ENCODE measurements around the gene MAPK4. TPM values are rescaled to one million over a fixed set of nuclear protein-coding genes. Genes with fewer than 3 reads are reported as not detected.
"Not testable (repeated sequence)": the region's sequence is repeated elsewhere in the genome, so short reads cannot be mapped to it uniquely, and the experiment has no call there.

MAPK4 gene
- total RNA-seq, 1 experiment from 2014 or later, result 4.2 TPM

DNA sequence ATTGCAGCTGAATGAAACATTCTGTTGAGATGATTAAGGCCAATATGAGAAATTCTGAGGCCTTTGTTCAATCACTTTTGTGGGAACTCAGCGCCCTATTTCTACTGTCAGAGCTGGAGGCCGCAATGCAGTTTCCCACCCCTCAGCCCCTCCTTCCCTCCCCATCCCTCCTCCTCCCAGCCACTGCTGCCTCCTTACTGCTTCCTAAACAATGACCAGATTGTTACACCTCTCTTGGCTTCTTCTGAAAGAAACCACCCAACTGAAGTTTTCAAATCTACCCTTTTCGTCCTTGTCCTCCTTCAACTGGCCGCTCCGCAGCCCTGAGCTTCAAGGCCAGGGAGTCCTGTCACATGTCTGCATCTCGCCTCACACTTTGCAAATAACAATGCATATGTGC, 36.7 kb upstream of the MAPK4 start (continued):
- TF ChIP-seq FOXP1 (CRISPR knock-in tag; IDR thresholded peaks at IDR 0.05; ENCODE audit: borderline replicate concordance), result no peak

DNA sequence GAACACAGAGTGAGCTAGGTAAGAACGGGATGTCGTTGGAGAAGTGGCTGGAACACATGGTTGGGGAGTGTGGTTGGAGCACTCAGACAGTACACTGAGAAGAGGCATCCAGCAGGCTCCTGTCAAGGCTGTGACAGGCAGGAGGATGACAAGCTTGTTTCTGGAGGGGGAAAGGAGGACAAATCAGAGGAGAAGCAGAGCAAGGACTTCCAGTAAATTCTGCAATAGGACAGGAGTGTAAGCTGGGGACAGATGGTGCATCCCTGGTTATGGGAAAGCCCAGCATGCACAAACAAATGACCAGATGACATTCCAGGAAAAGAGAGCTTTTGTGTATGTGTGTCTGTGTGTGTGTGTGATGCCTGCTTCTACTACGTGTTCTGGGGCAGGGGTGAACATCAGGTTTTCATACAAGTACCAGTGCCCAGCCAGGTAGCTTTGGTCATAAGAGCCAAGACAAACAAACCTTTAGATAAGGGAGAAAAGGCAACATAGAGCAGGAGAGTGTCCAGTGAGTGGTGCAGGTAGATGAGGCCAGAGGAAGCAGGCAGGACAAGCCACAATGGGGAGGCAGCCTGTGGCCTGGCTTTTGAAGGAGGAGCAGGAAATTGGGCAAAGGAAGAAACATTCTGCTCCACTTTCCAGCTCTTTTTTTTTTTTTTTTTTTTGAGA, 32.1 kb upstream of the MAPK4 start:
- peaks cover 14% of the 10 kb centered on the region for H3K36me3 Mint-ChIP-seq

DNA sequence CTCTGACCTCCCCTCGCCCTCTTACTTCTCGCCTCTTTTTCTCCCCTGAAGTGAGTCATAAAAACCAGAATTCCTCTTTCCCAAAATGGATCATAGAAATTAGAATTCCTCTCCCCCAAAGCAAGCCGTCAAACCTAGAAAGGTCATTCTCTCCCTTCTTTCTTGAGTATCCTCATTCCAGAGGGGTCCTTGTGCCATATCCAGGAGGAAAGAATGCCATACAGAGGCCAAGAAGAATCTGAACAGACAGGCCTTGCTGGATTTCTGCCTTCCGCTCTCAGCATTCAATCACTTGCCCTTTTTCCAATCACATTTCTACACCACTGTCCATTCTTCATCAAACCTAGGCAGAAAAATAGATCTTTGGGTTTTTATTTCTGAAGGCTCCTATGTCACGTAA, 31.1 kb upstream of the MAPK4 start:
- no peak for DNase-seq (ENCODE audit: low spot score)
- ChIA-PET POLR2A (no interaction called here), CTCF (no interaction called here)
- Mint-ChIP-seq H3K27me3 (ENCODE audit: low read depth) (peaks cover 17% of the 10 kb centered on the region), H3K4me3 (no peak overlapping the region), H3K9me3 (peaks cover 33% of the 10 kb centered on the region), H3K36me3 (peaks cover 24% of the 10 kb centered on the region), H3K27ac (no peak overlapping the region), H3K4me1 (no peaks in the 10 kb centered on the region)
- TF ChIP-seq, protein P1, sequence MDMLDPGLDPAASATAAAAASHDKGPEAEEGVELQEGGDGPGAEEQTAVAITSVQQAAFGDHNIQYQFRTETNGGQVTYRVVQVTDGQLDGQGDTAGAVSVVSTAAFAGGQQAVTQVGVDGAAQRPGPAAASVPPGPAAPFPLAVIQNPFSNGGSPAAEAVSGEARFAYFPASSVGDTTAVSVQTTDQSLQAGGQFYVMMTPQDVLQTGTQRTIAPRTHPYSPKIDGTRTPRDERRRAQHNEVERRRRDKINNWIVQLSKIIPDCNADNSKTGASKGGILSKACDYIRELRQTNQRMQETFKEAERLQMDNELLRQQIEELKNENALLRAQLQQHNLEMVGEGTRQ (CRISPR knock-in tag; IDR thresholded peaks at IDR 0.05), result no peak
- TF ChIP-seq TCF7 (CRISPR knock-in tag; IDR thresholded peaks at IDR 0.05; ENCODE audit: low read depth) (no peak), GABPB1 (CRISPR knock-in tag; IDR thresholded peaks at IDR 0.05) (no peak), GRHL2 (CRISPR knock-in tag; IDR thresholded peaks at IDR 0.05; ENCODE audit: insufficient replicate concordance, severe bottlenecking) (no peak), ZNF416 (CRISPR knock-in tag; IDR thresholded peaks at IDR 0.05) (no peak), RELA (CRISPR knock-in tag; IDR thresholded peaks at IDR 0.05; ENCODE audit: borderline replicate concordance) (no peak), ATF1 (CRISPR knock-in tag; IDR thresholded peaks at IDR 0.05) (no peak)
- TF ChIP-seq, protein P2, sequence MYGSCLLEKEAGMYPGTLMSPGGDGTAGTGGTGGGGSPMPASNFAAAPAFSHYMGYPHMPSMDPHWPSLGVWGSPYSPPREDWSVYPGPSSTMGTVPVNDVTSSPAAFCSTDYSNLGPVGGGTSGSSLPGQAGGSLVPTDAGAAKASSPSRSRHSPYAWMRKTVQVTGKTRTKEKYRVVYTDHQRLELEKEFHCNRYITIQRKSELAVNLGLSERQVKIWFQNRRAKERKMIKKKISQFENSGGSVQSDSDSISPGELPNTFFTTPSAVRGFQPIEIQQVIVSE (CRISPR knock-in tag; IDR thresholded peaks at IDR 0.05; ENCODE audit: borderline replicate concordance), result no peak
- TF ChIP-seq, protein P3, sequence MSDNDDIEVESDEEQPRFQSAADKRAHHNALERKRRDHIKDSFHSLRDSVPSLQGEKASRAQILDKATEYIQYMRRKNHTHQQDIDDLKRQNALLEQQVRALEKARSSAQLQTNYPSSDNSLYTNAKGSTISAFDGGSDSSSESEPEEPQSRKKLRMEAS (CRISPR knock-in tag; IDR thresholded peaks at IDR 0.05), result no peak
- TF ChIP-seq, protein P4, sequence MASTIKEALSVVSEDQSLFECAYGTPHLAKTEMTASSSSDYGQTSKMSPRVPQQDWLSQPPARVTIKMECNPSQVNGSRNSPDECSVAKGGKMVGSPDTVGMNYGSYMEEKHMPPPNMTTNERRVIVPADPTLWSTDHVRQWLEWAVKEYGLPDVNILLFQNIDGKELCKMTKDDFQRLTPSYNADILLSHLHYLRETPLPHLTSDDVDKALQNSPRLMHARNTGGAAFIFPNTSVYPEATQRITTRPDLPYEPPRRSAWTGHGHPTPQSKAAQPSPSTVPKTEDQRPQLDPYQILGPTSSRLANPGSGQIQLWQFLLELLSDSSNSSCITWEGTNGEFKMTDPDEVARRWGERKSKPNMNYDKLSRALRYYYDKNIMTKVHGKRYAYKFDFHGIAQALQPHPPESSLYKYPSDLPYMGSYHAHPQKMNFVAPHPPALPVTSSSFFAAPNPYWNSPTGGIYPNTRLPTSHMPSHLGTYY (CRISPR knock-in tag; IDR thresholded peaks at IDR 0.05), result no peak
- no peak for ATAC-seq

More for the DNA sequence above, 32.1 kb upstream of the MAPK4 start:
- H3K9me3 Mint-ChIP-seq, result peaks cover 23% of the 10 kb centered on the region
- DNase-seq (ENCODE audit: low spot score), result no peak
- ChIA-PET CTCF (interaction anchor here (0.6 kb wide), 1 partner anchor 1932 kb away, joined by 3 read pairs; no protein-coding TSS in a partner anchor), POLR2A (no interaction called here)
- H3K27ac Mint-ChIP-seq, result no peak overlapping the region
- peaks cover 7% of the 10 kb centered on the region for H3K4me1 Mint-ChIP-seq
- TF ChIP-seq RORB (CRISPR knock-in tag; IDR thresholded peaks at IDR 0.05), result no peak
- no peak for TF ChIP-seq NFYB (CRISPR knock-in tag; conservative IDR thresholded peaks at IDR 0.05; ENCODE audit: low read depth)
- TF ChIP-seq, protein P5, sequence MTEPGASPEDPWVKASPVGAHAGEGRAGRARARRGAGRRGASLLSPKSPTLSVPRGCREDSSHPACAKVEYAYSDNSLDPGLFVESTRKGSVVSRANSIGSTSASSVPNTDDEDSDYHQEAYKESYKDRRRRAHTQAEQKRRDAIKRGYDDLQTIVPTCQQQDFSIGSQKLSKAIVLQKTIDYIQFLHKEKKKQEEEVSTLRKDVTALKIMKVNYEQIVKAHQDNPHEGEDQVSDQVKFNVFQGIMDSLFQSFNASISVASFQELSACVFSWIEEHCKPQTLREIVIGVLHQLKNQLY (CRISPR knock-in tag; IDR thresholded peaks at IDR 0.05), result no peak
- TF ChIP-seq, protein P6, sequence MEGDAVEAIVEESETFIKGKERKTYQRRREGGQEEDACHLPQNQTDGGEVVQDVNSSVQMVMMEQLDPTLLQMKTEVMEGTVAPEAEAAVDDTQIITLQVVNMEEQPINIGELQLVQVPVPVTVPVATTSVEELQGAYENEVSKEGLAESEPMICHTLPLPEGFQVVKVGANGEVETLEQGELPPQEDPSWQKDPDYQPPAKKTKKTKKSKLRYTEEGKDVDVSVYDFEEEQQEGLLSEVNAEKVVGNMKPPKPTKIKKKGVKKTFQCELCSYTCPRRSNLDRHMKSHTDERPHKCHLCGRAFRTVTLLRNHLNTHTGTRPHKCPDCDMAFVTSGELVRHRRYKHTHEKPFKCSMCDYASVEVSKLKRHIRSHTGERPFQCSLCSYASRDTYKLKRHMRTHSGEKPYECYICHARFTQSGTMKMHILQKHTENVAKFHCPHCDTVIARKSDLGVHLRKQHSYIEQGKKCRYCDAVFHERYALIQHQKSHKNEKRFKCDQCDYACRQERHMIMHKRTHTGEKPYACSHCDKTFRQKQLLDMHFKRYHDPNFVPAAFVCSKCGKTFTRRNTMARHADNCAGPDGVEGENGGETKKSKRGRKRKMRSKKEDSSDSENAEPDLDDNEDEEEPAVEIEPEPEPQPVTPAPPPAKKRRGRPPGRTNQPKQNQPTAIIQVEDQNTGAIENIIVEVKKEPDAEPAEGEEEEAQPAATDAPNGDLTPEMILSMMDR (IDR thresholded peaks at IDR 0.05), result no peak
- no peak for TF ChIP-seq ZNF219 (CRISPR knock-in tag; IDR thresholded peaks at IDR 0.05; ENCODE audit: borderline replicate concordance)
- no peak for TF ChIP-seq IRF2 (CRISPR knock-in tag; IDR thresholded peaks at IDR 0.05; ENCODE audit: borderline replicate concordance, low read depth)
- TF ChIP-seq NFE2L1 (CRISPR knock-in tag; IDR thresholded peaks at IDR 0.05), result no peak
- TF ChIP-seq SOX15 (CRISPR knock-in tag; IDR thresholded peaks at IDR 0.05), result no peak
- TF ChIP-seq, protein P7, sequence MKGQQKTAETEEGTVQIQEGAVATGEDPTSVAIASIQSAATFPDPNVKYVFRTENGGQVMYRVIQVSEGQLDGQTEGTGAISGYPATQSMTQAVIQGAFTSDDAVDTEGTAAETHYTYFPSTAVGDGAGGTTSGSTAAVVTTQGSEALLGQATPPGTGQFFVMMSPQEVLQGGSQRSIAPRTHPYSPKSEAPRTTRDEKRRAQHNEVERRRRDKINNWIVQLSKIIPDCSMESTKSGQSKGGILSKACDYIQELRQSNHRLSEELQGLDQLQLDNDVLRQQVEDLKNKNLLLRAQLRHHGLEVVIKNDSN (CRISPR knock-in tag; IDR thresholded peaks at IDR 0.05), result no peak
- no peak overlapping the region for H3K4me3 Mint-ChIP-seq
- no peak for ATAC-seq
- peaks cover 13% of the 10 kb centered on the region for H3K27me3 Mint-ChIP-seq (ENCODE audit: low read depth)

DNA sequence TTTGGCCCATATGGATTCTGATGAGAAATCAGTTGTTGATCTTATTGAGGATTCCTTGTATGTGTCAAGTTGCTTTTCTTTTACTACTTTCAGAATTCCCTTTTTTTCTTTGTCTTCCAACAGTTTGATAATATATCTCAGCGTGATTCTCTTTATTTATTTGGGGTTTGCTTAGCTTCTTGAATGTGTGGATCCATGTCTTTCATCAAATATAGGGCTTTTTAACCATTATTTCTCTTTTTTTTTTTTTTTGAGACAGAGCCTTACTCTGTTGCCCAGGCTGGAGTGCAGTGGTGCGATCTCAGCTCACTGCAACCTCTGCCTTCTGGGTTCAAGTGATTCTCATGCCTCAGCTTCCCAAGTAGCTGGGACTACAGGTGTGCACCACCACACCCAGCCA, 26.1 kb upstream of the MAPK4 start:
- Mint-ChIP-seq H3K36me3 (peaks cover 30% of the 10 kb centered on the region), H3K9me3 (peaks cover 45% of the 10 kb centered on the region), H3K27me3 (ENCODE audit: low read depth) (peaks cover 17% of the 10 kb centered on the region)
- H3K4me3 Mint-ChIP-seq; H3K4me1 Mint-ChIP-seq; ATAC-seq; H3K27ac Mint-ChIP-seq; POLR2A ChIA-PET; CTCF ChIA-PET; DNase-seq (ENCODE audit: low spot score): not testable (repeated sequence)

DNA sequence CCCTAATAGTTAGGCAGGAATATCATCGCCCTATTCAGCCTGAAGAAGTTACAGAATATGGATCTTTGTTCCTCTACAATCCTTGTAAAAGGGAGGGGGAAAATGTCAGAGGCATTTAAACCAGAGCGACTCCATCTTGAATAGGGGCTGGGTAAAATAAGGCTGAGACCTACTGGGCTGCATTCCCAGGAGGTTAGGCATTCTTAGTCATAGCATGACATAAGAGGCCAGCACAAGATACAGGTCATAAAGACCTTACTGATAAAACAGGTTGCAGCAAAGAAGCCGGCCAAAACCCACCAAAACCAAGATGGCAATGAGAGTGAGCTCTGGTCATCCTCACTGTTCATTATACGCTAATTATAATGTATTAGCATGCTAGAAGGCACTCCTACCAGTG, 15.4 kb upstream of the MAPK4 start:
- DNase-seq (ENCODE audit: low spot score); ATAC-seq; CTCF ChIA-PET; H3K27ac Mint-ChIP-seq; H3K36me3 Mint-ChIP-seq; H3K9me3 Mint-ChIP-seq; H3K27me3 Mint-ChIP-seq (ENCODE audit: low read depth); H3K4me1 Mint-ChIP-seq; POLR2A ChIA-PET; H3K4me3 Mint-ChIP-seq: not testable (repeated sequence)
